Activated T-helper 17 cell treated with anti-CD3 and anti-CD28 coated beads, Interleukin-2, amount 50 U/mL, for 72 hours (primary cell): ENCODE measurements around the gene FLNC. TPM values are rescaled to one million over a fixed set of nuclear protein-coding genes. Genes with fewer than 3 reads are reported as not detected.

Source experiments
- ATAC-seq: fragments of 150-1000 bp; cut with Tn5 transposase; replicated peaks from 2 replicates; pipeline ENCODE4 v1.10.0; 2021; ENCODE audit warnings: mild to moderate bottlenecking, moderate library complexity
- H3K27ac Mint-ChIP-seq: one replicate; pipeline ENCODE4 v1.8.0; 2022; ENCODE audit warnings: mixed read lengths
- H3K27me3 Mint-ChIP-seq: one replicate; pipeline ENCODE4 v1.8.0; 2022; ENCODE audit warnings: mixed read lengths
- H3K36me3 Mint-ChIP-seq: one replicate; pipeline ENCODE4 v1.8.0; 2022; ENCODE audit warnings: low read depth, mild to moderate bottlenecking, mixed read lengths
- H3K4me1 Mint-ChIP-seq: one replicate; pipeline ENCODE4 v1.8.0; 2022; ENCODE audit warnings: mixed read lengths
- H3K4me3 Mint-ChIP-seq: one replicate; pipeline ENCODE4 v1.8.0; 2022; ENCODE audit warnings: mild to moderate bottlenecking, mixed read lengths
- H3K9me3 Mint-ChIP-seq: one replicate; pipeline ENCODE4 v1.8.0; 2022; ENCODE audit warnings: mixed read lengths
- total RNA-seq, 2 donors: library from RNA; stranded (reverse); gene quantifications; one replicate each; pipeline ENCODE4 v1.2.3, GENCODE V29; 2022

FLNC gene
- total RNA-seq, 2 donors from 2014 or later = 0.02 to 0.05 TPM

DNA sequence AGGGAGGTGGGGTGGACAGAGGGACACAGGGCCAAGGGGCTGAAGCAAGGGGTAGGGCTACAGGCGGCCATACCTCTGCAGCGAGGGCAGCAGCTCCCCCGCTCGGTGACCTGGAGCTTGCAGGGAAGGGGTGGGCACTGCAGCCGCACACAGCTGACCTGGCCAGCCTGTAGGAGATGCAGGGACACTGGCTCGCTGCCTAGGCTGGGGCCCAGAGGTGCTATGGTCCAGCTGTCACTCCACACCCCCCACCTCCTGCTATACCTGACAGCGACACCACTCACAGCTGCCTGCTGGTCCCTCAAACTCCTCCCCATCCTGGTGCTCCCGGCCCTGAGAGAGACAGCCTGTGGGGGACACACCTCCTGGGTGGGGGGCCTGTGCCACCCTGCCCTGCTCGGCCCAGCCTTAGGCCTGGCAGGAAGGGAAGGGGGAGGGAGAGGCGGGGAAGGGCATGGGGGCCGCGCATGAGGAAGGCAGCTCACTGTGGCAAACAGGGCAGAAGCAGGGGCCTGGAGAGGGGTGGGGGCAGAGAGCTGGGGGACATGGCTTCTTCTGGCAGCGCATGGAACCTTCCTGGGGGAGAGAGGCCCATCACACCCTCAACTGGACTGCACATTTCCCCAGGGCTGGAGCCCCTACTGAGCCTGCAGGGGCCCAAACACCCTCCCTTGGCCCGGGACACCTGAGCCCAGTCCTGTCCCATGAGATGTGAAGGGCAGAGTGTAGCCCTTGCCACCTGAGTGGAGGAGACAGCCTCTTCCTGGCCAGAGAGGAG lies 56.4 kb downstream of the FLNC start:
- no peak overlapping the region for H3K27ac Mint-ChIP-seq
- ATAC-seq = no peak

DNA sequence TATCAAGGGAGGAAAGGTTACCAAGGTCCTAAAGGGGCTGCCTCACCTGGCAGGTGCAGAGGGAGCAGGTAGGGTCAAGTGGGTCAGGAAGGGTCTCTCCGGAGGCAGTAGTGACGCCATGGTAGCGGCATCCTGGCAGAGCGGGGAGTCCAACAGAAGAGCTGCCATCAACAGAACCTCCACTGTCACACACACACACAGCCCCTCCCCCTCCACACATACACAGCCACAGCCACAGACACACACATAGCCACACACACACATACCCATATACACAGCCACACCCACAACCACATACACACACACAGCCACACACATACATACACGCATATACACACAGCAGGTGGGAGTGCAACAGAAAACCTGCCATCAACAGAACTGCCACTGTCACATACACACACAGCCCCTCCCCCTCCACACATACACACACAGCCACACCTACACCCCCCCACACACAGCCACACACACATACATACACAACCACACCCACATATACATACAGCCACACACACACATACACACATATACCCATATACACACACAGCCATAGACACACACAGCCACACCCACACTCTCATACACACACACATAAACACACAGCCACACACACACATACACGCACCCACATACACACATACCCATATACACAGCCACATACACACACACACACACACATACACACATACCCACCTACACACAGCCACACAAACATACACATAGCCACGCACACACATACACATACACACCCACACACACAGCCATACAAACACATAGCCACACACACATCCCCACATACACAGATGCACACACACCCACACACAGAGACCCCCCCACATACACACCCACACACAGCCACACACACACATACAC lies 57.2 kb downstream of the FLNC start:
- Mint-ChIP-seq H3K9me3 (no peaks in the 10 kb centered on the region), H3K36me3 (no peaks in the 10 kb centered on the region), H3K27ac (no peak overlapping the region), H3K4me3 (no peak overlapping the region), H3K27me3 (peaks cover 4% of the 10 kb centered on the region), H3K4me1 (no peaks in the 10 kb centered on the region)
- no peak for ATAC-seq

More for the DNA sequence above, 56.4 kb downstream of the FLNC start:
- Mint-ChIP-seq H3K4me3 (no peak overlapping the region), H3K9me3 (no peaks in the 10 kb centered on the region), H3K4me1 (no peaks in the 10 kb centered on the region), H3K27me3 (peaks cover 4% of the 10 kb centered on the region), H3K36me3 (no peaks in the 10 kb centered on the region)

DNA sequence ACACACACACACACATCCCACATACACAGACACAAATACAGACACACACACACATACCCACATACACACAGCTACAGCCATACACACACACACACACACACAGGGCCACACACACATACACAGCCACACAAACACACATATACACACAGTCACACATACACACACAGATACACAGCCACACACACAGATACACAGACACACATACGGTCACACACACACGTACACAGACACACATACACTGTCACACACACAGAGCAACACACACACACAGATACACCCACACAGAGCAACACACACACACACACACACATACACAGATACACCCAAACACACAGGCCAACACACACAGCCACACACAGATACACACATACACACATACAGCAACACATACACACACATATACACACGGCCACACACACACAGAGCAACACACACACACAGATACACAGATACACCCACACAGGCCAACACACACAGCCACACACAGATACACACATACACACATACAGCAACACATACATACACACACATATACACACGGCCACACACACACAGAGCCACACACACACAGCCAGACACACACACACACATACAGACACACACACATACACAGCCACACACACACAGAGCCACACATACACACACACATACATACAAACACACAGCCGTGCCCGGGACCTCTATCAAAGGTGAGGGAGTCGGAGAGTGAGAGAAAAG lies 58.0 kb downstream of the FLNC start:
- no peak overlapping the region for H3K27ac Mint-ChIP-seq
- H3K9me3 Mint-ChIP-seq = no peaks in the 10 kb centered on the region

DNA sequence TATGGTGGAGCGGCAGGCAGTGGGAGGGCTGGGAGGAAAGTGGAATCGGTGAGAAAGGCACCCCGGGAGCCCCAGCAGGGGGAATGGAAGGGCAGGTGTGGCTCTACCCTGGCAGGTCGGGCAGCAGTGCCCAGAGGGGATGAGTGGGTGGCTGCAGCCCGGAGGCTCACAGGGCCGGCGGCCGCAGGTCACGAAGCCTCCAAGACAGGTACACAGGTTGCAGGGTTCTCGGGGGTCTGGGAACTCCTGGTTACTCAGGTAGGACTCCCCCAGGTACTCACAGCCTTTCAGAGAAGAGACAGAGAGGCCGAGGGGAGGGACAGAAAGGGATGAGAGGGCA lies 58.5 kb downstream of the FLNC start:
- no peaks in the 10 kb centered on the region for H3K9me3 Mint-ChIP-seq
- no peak overlapping the region for H3K27ac Mint-ChIP-seq
- ATAC-seq = no peak
- no peak overlapping the region for H3K4me3 Mint-ChIP-seq
- no peaks in the 10 kb centered on the region for H3K4me1 Mint-ChIP-seq
- H3K36me3 Mint-ChIP-seq = no peaks in the 10 kb centered on the region
- peaks cover 4% of the 10 kb centered on the region for H3K27me3 Mint-ChIP-seq

More for the DNA sequence above, 58.0 kb downstream of the FLNC start:
- no peaks in the 10 kb centered on the region for H3K4me1 Mint-ChIP-seq
- no peak overlapping the region for H3K4me3 Mint-ChIP-seq
- no peaks in the 10 kb centered on the region for H3K36me3 Mint-ChIP-seq
- peaks cover 4% of the 10 kb centered on the region for H3K27me3 Mint-ChIP-seq
- no peak for ATAC-seq

DNA sequence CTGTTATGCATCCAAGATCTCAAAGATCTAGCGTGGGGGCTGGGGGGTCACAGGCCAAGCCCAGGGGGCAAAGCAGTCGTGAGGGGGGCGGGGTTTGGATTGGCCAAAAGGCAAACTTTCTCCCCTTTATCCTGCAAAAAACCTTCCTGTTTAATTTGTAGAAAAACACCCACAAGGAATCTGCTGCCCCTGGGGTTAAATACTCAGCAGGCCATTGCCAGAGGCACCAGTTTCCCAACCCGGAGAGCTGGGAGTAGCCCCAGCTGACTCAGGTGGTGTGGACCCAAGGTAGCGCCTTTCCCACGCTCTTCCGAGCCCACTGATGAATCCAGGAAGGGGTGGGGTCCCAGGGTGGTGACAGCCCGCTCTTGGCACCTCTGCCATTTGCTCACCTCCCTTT lies 58.9 kb downstream of the FLNC start:
- Mint-ChIP-seq H3K4me3 (no peak overlapping the region), H3K27ac (no peak overlapping the region), H3K36me3 (no peaks in the 10 kb centered on the region), H3K4me1 (no peaks in the 10 kb centered on the region), H3K27me3 (peaks cover 4% of the 10 kb centered on the region), H3K9me3 (no peaks in the 10 kb centered on the region)
- ATAC-seq = no peak

DNA sequence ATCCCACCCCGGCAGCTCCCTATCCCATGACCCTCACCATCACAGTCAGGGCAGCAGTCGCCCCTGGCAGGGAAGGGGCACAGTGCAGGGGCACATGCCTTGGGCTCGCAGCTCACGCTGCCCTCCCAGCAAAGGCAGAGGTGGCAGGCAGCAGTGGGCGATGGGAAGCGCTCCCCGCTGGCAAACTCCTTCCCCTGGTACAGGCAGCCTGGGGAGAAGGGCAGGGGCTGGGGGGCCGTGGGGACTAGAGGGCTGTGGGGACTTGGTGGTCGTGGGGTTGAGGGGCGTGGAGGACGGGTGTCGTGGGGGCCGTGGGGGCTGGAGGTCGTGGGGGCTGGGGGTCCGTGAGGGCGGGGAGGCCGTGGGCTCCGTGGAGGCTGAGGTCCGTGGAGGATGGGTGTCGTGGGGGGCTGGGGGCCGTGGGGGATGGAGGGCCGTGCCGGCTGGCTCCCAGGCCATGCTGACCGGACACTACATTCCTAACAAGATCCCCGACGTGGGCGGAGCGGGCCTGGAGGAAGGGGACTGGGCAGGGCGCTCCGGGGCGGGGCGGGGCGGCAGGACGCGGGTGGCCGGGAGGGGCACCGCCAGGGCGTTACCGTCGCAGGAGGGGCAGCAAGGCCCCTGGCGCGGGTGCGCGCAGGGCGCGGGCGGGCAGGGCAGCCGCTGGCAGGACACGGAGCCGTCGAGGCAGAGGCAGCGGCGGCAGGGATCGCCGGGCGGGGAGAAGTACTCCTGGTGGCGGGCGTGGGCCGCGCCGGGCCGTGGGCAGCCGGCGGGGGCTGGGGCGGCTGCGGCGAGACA lies 60.3 kb downstream of the FLNC start:
- Mint-ChIP-seq H3K27me3 (peaks cover 4% of the 10 kb centered on the region), H3K36me3 (no peaks in the 10 kb centered on the region), H3K9me3 (no peaks in the 10 kb centered on the region), H3K4me1 (no peaks in the 10 kb centered on the region), H3K27ac (no peak overlapping the region), H3K4me3 (no peak overlapping the region)
- ATAC-seq = peak; percentile 8

DNA sequence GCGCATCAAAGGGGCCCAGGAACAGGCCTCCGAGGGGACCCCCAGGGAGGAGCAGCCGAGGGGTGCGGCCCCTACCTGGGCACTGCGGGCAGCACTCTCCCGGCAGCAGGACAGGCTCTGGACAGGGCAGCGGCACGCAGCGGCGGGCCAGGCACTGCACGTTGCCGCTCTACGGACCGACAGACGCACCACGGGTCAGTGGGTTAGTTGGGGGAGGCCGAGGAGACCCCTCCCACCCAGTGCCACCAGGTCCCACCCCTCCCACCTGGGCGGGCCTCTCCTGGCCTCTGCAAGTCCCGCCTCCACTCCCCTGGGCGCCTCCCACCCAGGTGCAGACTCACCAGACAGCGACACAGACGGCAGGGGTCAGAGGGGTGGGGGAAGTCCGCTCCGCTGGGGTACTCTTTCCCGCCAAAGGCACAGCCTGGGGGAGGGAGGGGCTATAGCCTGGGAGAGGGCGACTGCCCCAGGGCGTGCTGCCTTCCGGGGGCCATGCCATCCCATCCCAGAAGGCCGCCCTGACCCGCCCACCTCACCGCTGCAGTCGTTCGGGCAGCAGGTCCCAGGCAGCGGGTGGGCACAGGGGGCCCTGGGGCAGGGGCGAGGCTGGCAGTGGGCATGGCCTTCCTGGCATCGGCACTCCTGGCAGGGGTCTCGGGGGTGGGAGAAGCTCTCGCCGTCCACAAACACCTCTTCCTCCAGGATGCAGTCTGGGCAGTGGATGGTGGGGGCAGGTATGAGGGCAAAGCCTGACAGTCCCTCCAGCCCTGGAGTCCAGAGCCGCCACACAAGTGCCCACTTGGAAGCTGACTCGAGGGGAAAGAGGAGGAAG lies 61.1 kb downstream of the FLNC start:
- H3K4me3 Mint-ChIP-seq = no peak overlapping the region
- peak; percentile 35 for ATAC-seq

DNA sequence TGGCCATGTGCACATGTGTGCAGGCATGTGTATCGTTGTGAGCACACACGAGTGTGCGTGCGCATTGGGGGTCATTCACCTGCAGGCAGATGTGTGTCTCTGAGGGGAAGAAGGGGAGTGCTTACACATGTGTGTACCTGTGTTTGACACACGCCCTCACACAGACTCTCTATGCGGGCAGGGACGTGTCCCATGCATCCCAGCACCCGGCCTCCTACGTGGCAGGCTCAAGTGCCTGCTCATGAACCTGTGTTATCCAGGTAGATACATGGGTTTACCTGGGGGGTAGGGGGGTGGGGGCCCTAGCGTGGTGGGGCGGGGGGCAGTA lies 61.7 kb downstream of the FLNC start:
- no peak overlapping the region for H3K4me3 Mint-ChIP-seq
- no peak for ATAC-seq
- H3K27me3 Mint-ChIP-seq = no peaks in the 10 kb centered on the region
- H3K4me1 Mint-ChIP-seq = no peaks in the 10 kb centered on the region
- no peaks in the 10 kb centered on the region for H3K36me3 Mint-ChIP-seq
- no peak overlapping the region for H3K27ac Mint-ChIP-seq
- no peaks in the 10 kb centered on the region for H3K9me3 Mint-ChIP-seq

More for the DNA sequence above, 61.1 kb downstream of the FLNC start:
- Mint-ChIP-seq H3K27ac (no peak overlapping the region), H3K4me1 (no peaks in the 10 kb centered on the region), H3K27me3 (no peaks in the 10 kb centered on the region), H3K9me3 (no peaks in the 10 kb centered on the region), H3K36me3 (no peaks in the 10 kb centered on the region)

DNA sequence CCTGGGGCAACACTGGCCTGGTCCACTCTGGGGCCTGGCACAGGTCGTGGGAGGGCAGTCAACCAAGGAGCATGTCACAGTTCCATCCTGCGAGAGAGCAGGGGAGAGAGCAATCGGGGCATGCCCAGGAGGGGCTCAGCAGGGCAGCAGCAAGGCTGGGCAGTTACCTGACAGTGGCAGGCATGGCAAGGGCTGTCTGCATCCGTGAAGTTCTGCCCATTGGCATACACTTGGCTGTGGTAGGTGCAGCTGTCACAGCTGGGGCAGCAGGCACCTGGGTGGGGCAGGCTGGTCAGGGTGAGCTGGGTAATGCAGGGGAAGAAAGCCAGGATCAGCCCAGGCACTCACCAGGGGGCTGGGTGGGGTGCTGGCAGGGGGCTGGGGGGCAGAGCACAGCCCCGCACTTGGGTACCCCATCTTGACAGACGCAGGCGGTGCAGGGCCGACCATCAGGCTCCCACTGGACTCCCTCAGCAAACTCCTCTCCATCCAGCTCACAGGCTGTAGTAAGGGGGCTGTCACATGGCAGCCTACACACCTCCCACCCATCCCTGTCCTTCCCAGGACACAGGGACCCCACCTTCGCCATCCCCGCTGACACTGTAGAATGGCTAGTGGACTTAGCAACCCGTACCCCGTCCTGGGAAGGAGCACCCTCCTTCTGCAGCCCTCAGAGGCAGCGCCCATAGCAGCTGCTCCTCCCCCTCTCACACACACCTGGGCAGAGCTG lies 62.5 kb downstream of the FLNC start:
- Mint-ChIP-seq H3K27me3 (no peaks in the 10 kb centered on the region), H3K27ac (no peak overlapping the region), H3K36me3 (no peaks in the 10 kb centered on the region), H3K4me3 (no peak overlapping the region), H3K9me3 (no peaks in the 10 kb centered on the region), H3K4me1 (no peaks in the 10 kb centered on the region)
- ATAC-seq = no peak

DNA sequence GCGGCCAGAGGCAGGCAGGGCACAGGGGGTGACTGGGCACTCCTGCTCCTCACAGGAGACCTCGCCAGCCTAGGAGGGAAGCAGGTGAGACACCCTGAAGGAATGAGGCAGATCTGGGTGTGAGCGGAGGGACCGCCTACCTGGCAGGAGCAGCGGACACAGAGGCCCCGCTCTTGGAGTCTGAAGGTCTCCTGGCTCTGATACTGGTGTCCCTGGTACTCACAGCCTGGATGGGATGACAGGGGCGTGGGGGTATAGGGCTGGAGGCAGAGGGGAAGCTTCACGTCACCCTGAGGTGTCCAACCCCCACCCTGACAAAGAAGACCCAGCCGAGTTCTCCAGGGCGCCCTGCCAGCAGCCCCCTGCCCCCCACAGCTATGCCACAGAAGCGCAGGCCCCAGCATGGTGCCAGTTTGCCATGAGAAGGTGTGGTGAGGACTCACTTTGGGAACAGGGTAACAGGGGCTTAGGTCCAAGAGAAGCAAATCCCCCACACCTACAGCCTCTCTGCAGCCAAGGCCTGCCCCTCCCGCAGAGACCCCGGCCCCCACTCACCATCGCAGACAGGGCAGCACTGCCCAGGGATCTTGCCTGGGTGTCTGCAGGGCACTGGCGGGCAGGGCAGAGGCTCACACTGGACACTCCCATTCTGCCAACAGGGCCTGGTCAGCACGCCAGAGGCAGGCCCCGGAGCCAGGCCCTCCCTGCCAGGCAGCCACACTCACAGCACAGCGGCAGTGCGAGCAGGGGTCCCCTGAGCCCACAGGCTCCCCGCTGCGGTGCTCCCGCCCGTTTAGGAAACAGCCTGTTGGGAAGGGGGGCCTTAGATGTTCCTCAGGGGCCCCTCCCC lies 63.3 kb downstream of the FLNC start:
- H3K9me3 Mint-ChIP-seq = peaks cover 2% of the 10 kb centered on the region

DNA sequence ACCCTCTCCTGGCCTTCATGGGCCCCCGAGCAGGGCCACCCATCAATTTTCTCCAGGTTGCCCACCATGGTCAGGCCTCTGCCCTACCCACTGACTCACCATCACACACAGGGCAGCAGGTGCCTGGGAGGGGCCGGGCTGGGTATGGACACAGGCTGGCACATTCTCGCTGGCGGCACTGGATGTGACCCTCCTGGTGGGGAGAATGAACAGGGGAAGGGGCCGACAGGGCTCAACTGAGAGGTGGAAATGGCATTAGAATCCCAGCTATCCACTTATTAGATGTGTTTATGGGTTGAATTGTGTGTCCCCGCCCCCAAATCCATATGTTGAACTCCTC lies 63.9 kb downstream of the FLNC start:
- Mint-ChIP-seq H3K9me3 (peaks cover 4% of the 10 kb centered on the region), H3K36me3 (no peaks in the 10 kb centered on the region), H3K27me3 (no peaks in the 10 kb centered on the region), H3K27ac (no peak overlapping the region), H3K4me3 (no peak overlapping the region), H3K4me1 (no peaks in the 10 kb centered on the region)
- no peak for ATAC-seq

More for the DNA sequence above, 63.3 kb downstream of the FLNC start:
- Mint-ChIP-seq H3K27ac (no peak overlapping the region), H3K36me3 (no peaks in the 10 kb centered on the region), H3K4me1 (no peaks in the 10 kb centered on the region), H3K4me3 (no peak overlapping the region), H3K27me3 (no peaks in the 10 kb centered on the region)
- ATAC-seq = no peak

DNA sequence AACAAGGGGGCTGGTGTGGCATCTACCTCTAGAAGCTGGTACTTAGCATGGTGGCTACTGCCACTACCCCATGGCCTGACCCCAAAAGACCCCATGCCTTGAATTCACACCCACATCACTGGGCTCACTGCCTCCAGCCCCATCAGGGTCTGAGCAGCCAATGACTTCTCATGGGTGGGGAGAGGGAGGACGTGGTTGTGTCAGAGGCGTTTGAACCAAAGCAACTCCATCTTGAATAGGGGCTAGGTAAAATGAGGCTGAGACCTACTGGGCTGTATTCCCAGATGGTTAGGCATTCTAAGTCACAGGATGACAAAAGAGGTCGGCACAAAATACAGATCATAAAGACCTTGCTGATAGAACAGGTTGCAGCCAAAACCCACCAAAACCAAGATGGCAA lies 65.1 kb downstream of the FLNC start:
- no peaks in the 10 kb centered on the region for H3K4me1 Mint-ChIP-seq
- peaks cover 4% of the 10 kb centered on the region for H3K9me3 Mint-ChIP-seq
- H3K4me3 Mint-ChIP-seq = no peak overlapping the region
- no peaks in the 10 kb centered on the region for H3K27me3 Mint-ChIP-seq
- ATAC-seq = no peak
- no peak overlapping the region for H3K27ac Mint-ChIP-seq
- no peaks in the 10 kb centered on the region for H3K36me3 Mint-ChIP-seq
